HG03575 (cell line): ENCODE results near the gene MAP2K6.

Experiments
- ATAC-seq: cut with Tn5 transposase; IDR thresholded peaks from one replicate; pipeline ENCODE4 v1.9.1; 2021; ENCODE audit not compliant: unreplicated experiment, insufficient number of reproducible peaks, low FRiP score; ENCODE audit errors: extremely low read depth

MAP2K6 gene

GRCh38 chr17:69593351-69593715 lies 178.8 kb downstream of the MAP2K6 start:
- ATAC-seq, result no peak

- ATAC-seq, result no peak
These were observed 179.2 kb downstream of the MAP2K6 start for GRCh38 chr17:69593716-69594115.

GRCh38 chr17:69594641-69595040 lies 180.1 kb downstream of the MAP2K6 start:
- ATAC-seq, result no peak

DNA sequence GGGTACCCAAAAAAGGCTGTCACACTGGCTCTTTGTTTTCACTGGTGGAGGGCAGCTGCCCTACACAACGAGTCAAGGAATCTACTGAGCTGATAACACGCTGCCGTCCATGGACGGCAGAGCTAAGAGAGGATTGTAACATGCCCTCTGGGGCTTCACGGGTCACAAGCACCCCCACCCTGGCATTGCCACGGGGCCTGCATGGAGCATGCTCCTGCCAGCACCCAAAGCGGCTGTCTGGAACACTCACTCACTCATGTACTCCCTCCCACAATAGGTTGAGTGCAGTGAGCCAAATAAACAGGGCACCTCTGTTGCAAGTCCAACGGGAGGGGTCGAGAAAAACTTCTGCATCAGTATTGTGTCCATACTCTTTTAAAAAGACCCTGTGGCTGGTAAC lies 181.6 kb downstream of the MAP2K6 start:
- no peak for ATAC-seq

GRCh38 chr17:69597898-69598692 lies 183.6 kb downstream of the MAP2K6 start:
- ATAC-seq, result no peak

GRCh38 chr17:69602972-69603371 lies 188.5 kb downstream of the MAP2K6 start:
- no peak for ATAC-seq
